RCC 7860 (cell line): Measurements from ENCODE around the gene MARF1.
"Not testable (repeated sequence)": the region's sequence is repeated elsewhere in the genome, so short reads cannot be mapped to it uniquely, and the experiment has no call there.

Experiments used
- DNase-seq: peaks from one replicate; pipeline ENCODE4 v3.0.0-alpha.2; 2015; ENCODE audit warnings: low spot score
- FAIRE-seq: peaks from 2 replicates; lab custom pipeline; 2012; peaks lifted over from hg19 to GRCh38; lab: Jason Lieb, UNC

Gene MARF1

GRCh38 chr16:15643048-15643945 lies at the start of gene MARF1:
Gene MARF1 (minus strand): TSS chr16:15643154. CDS start chr16:15639233, 3,921 bp downstream.
- FAIRE-seq (no peak), DNase-seq (peak; percentile 79)

- not testable (repeated sequence) for FAIRE-seq, DNase-seq
These were observed 49.6 kb upstream of the MARF1 start for GRCh38 chr16:15692508-15692907.

- FAIRE-seq: no peak
- DNase-seq: no peak
These were observed 48.1 kb upstream of the MARF1 start for GRCh38 chr16:15691046-15691445.

- DNase-seq (no peak), FAIRE-seq (no peak)
These were observed 47.3 kb upstream of the MARF1 start for GRCh38 chr16:15690296-15690695.

- no peak for DNase-seq
- FAIRE-seq: no peak
These were observed 46.3 kb upstream of the MARF1 start for GRCh38 chr16:15689290-15689689.

- DNase-seq: no peak
- no peak for FAIRE-seq
These were observed 43.3 kb upstream of the MARF1 start for GRCh38 chr16:15686287-15686686.

- FAIRE-seq (peak; percentile 45), DNase-seq (peak; percentile 40)
These were observed 39.2 kb upstream of the MARF1 start for GRCh38 chr16:15682105-15682570.

- no peak for FAIRE-seq
- DNase-seq: no peak
These were observed 34.5 kb upstream of the MARF1 start for GRCh38 chr16:15677447-15677846.

GRCh38 chr16:15676506-15676905 lies 33.6 kb upstream of the MARF1 start:
- no peak for FAIRE-seq

GRCh38 chr16:15674571-15674970 lies 31.6 kb upstream of the MARF1 start:
- no peak for DNase-seq
- FAIRE-seq: no peak

More at GRCh38 chr16:15676506-15676905, 33.6 kb upstream of the MARF1 start:
- no peak for DNase-seq

- DNase-seq: peak; percentile 86
- no peak for FAIRE-seq
These were observed 29.7 kb upstream of the MARF1 start for GRCh38 chr16:15672514-15673167.

- FAIRE-seq, DNase-seq: not testable (repeated sequence)
These were observed 29.2 kb upstream of the MARF1 start for GRCh38 chr16:15672127-15672513.

- DNase-seq: no peak
- no peak for FAIRE-seq
These were observed 28.7 kb upstream of the MARF1 start for GRCh38 chr16:15671530-15672117.

GRCh38 chr16:15667091-15667742 lies 24.3 kb upstream of the MARF1 start:
- DNase-seq (no peak), FAIRE-seq (no peak)

- no peak for DNase-seq
- FAIRE-seq: no peak
These were observed 22.2 kb upstream of the MARF1 start for GRCh38 chr16:15665107-15665506.

- FAIRE-seq (no peak), DNase-seq (no peak)
These were observed 17.2 kb upstream of the MARF1 start for GRCh38 chr16:15660203-15660601.

GRCh38 chr16:15658556-15658955 lies 15.6 kb upstream of the MARF1 start:
- FAIRE-seq (no peak), DNase-seq (no peak)

- no peak for DNase-seq
- FAIRE-seq: no peak
These were observed 15.2 kb upstream of the MARF1 start for GRCh38 chr16:15658149-15658548.

GRCh38 chr16:15655561-15655960 lies 12.6 kb upstream of the MARF1 start:
- not testable (repeated sequence) for DNase-seq, FAIRE-seq

- FAIRE-seq: no peak
These were observed 11.6 kb upstream of the MARF1 start for GRCh38 chr16:15654591-15654990.

GRCh38 chr16:15653227-15653626 lies 10.3 kb upstream of the MARF1 start:
- DNase-seq (no peak), FAIRE-seq (no peak)

More at GRCh38 chr16:15654591-15654990, 11.6 kb upstream of the MARF1 start:
- DNase-seq: no peak
